RWPE1 (cell line): ENCODE results near the gene ENTPD7.

Source experiments
- CTCF ChIA-PET: fragments of 350-600 bp; sonication (Branson Sonifier 250); formaldehyde crosslinking; extraction: SDS; loops from one replicate; lab custom pipeline; 2021; lab: Yijun Ruan, JAX
- POLR2A ChIA-PET: fragments of 400-600 bp; formaldehyde crosslinking; extraction: SDS; loops from one replicate; lab custom pipeline; 2020; ENCODE audit warnings: antibody characterized with exemption; ENCODE audit not compliant: low non-redundant PET; lab: Yijun Ruan, JAX
- DNase-seq: peaks from one replicate; pipeline ENCODE4 v3.0.0; 2012; ENCODE audit warnings: low spot score
- H3K27ac ChIP-seq: fragments of 450-650 bp; 2 replicates; pipeline ENCODE4 v1.5.1; 2017
- CTCF ChIP-seq: fragments of 450-650 bp; conservative IDR thresholded peaks from 2 replicates; pipeline ENCODE4 v1.5.1; 2017; ENCODE audit warnings: low read depth, mild to moderate bottlenecking

The ENTPD7 gene

DNA sequence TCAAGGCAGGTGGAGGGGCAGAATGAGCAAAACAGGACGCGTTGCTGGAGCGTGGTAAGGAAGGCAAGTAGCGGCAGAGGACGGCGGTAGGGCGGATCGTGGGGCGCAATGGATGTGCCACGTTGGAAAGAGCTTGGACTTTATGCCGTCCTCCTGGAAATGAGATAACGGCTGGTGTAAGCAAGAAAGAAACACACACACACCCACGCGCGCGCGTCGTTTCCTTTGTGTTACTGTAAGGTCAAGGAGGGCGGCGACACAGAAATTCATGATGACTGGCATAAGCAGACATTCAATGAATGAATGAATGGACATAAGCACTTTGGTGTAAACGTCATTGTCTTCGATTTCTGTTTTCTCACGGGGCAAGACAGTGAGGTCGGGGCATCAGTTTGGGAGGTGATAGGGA, 683 bp upstream of the ENTPD7 start:
- ChIA-PET POLR2A (interaction anchor here (0.9 kb wide), 1 partner anchor 1944 kb away, joined by 3 read pairs; no protein-coding TSS in a partner anchor), CTCF (no interaction called here)
- no peak for DNase-seq
- H3K27ac ChIP-seq: peak overlapping the region; percentile 74
- TF ChIP-seq CTCF: no peak

GRCh38 chr10:99659868-99660366, 608 bp downstream of the ENTPD7 start:
- POLR2A ChIA-PET: interaction anchor here (0.6 to 1.8 kb wide), 3 partner anchors 39 to 1364 kb away, joined by 3 to 4 read pairs (median 4); partner anchors contain the start of gene SLC25A28

DNA sequence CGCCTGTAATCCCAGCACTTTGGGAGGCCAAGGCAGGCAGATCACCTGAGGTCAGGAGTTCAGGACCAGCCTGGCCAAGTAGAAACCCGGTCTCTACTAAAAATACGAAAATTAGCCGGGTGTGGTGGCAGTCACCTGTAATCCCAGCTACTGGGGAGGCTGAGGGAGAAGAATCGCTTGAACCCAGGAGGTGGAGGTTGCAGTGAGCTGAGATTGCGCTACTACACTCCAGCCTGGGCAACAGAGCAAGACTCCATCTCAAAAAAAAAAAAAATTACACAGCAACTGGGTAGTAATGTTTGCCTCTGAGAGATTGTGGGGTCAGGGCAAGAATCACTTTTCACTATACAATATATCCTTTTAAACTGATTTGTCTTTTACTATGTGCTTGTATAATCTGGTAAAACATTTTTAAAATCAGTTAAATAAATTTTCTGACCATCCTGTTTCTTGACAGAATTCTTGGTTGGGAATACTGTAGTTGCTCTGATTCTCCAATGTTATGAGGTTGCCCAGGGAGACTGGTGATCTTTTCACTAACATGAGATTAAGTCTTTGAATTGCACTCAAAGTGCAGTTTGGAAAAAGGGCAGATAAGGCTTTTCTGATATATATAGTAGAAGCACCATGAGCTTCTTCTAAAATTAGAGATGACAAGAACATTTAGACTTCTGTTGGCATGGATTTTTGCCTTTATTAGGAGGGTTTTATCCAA, 1.5 kb downstream of the ENTPD7 start:
- CTCF ChIA-PET: interaction anchor here (0.6 kb wide), 1 partner anchor 18 kb away, joined by 4 read pairs; no protein-coding TSS in a partner anchor
- H3K27ac ChIP-seq: peak overlapping the region; percentile 72
- POLR2A ChIA-PET: interaction anchor here (1.8 kb wide), 1 partner anchor 41 kb away, joined by 4 read pairs; the partner anchor contains the start of gene SLC25A28
- DNase-seq: no peak
- TF ChIP-seq CTCF: no peak

More at GRCh38 chr10:99659868-99660366, 608 bp downstream of the ENTPD7 start:
- no peak for DNase-seq
- TF ChIP-seq CTCF: no peak
- CTCF ChIA-PET: interaction anchor here (0.6 to 1.4 kb wide), 3 partner anchors 19 to 62 kb away, joined by 3 to 4 read pairs (median 3); no protein-coding TSS in a partner anchor
- H3K27ac ChIP-seq: peak overlapping the region; percentile 74

DNA sequence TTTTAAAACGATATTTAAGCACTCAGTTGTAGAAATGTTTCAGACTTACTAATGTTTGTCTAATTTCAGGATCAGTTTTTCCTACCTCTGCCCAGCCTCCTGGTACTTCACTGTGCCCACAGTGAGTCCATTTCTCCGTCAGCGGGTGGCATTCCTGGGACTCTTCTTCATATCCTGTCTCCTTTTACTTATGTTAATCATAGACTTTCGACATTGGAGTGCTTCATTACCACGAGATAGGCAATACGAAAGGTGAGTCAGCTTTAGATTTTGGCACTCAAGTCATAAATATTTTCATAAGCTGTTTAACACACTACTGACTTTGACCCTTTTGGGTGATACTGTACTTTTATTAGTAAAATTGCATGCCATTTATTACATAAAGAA, 2.1 kb downstream of the ENTPD7 start:
- no peak for TF ChIP-seq CTCF
- DNase-seq: peak; percentile 94
- POLR2A ChIA-PET: no interaction called here
- CTCF ChIA-PET: no interaction called here
- H3K27ac ChIP-seq: no peak overlapping the region

GRCh38 chr10:99665304-99665703, 6.0 kb downstream of the ENTPD7 start:
- ChIA-PET CTCF (interaction anchor here (1.0 to 1.8 kb wide), 2 partner anchors 12 to 35 kb away, joined by 3 to 5 read pairs; no protein-coding TSS in a partner anchor), POLR2A (no interaction called here)
- DNase-seq: no peak
- H3K27ac ChIP-seq: no peak overlapping the region
- TF ChIP-seq CTCF: no peak

DNA sequence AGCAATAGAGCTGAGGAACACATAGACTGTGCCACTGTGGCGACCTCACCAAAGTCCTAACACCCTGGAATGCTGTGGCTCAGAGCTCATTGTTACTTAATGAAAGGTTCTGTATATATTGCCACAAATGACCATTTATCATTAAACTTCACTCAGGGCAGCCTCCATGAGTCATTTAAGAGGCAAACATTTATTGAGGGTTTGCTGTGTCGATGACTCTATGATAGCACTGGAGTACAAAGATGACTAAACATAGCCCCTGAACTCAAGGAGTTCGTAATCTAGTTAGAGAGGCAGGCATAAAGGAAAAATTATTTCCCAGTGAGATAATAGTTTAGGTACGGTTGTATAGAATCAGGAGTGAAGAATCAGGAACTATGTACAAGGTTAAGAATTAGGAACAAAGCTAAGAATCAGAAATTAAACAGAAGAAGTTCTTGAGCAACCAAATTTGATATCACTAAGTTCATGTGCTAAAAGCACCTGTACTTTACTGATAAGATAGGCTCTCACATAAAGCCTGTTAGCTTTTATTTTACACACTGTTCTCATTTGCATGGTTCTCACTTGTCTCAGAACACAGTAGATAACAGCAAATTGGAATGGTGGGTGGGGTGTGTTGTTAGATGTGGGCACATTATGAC, 7.9 kb downstream of the ENTPD7 start:
- CTCF ChIA-PET: interaction anchor here (0.6 to 1.8 kb wide), 3 partner anchors 10 to 52 kb away, joined by 3 to 5 read pairs (median 3); no protein-coding TSS in a partner anchor
- DNase-seq: peak; percentile 71
- POLR2A ChIA-PET: no interaction called here
- H3K27ac ChIP-seq: no peak overlapping the region
- TF ChIP-seq CTCF: no peak
